ENCODE data around the gene ADM.

ADM gene

DNA sequence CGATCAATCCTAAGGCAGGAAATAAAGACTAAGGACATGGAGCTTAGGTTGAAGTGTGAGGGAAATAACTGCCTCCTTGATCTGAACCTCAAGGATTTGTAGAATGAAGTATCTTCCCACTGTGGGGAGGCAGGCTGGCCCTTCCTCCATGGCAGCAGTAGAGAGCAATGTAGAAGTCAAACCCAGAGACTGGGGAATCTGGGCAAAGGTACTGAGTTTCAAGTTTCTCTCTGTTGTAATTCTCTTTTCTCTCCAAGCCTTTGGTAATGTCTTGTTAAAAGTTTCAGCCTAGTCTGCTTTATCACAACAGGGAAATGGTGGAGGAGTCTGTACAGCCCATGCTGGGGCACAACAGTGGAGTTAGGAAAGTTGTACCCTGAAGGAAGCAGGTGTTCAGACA, 49.5 kb downstream of the ADM start:
- no peak overlapping the region for H3K4me3 ChIP-seq (ENCODE audit: low read depth, low read length)
- no peak for TF ChIP-seq POLR2A (IDR thresholded peaks at IDR 0.05; ENCODE audit: extremely low read depth, insufficient read length)
- TF ChIP-seq CTCF (IDR thresholded peaks at IDR 0.05; ENCODE audit: low read depth, low read length), result no peak
- no peak for TF ChIP-seq MYC (IDR thresholded peaks at IDR 0.05; ENCODE audit: low read depth, low read length)
- TF ChIP-seq, protein P1, sequence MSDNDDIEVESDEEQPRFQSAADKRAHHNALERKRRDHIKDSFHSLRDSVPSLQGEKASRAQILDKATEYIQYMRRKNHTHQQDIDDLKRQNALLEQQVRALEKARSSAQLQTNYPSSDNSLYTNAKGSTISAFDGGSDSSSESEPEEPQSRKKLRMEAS (IDR thresholded peaks at IDR 0.05; ENCODE audit: low read depth, low read length), result no peak
- no peak for DNase-seq (ENCODE audit: low read depth)

DNA sequence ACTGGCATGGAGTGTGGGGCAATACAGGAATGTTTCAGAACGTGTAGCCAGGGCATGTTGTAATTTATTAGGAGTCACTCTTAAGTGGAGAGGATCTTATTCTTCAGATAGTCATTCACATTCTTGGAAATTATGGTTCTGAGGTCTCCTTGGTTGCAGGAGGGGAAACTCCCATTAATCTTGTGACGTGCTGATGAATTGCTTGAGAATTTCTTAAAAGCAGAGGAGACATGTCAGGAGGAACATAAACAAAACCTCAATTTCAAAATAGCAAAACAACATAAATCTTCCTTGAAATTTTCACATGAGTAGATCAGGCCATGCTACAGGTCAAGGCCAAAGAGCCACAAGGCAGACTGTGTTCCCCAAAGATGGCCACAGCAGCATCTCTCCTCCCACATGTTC, 50.4 kb downstream of the ADM start:
- TF ChIP-seq POLR2A (IDR thresholded peaks at IDR 0.05; ENCODE audit: extremely low read depth, insufficient read length) (no peak), CTCF (IDR thresholded peaks at IDR 0.05; ENCODE audit: low read depth, low read length) (no peak), MYC (IDR thresholded peaks at IDR 0.05; ENCODE audit: low read depth, low read length) (no peak)
- TF ChIP-seq, protein P1 (IDR thresholded peaks at IDR 0.05; ENCODE audit: low read depth, low read length), result no peak
- no peak for DNase-seq (ENCODE audit: low read depth)
- no peak overlapping the region for H3K4me3 ChIP-seq (ENCODE audit: low read depth, low read length)

DNA sequence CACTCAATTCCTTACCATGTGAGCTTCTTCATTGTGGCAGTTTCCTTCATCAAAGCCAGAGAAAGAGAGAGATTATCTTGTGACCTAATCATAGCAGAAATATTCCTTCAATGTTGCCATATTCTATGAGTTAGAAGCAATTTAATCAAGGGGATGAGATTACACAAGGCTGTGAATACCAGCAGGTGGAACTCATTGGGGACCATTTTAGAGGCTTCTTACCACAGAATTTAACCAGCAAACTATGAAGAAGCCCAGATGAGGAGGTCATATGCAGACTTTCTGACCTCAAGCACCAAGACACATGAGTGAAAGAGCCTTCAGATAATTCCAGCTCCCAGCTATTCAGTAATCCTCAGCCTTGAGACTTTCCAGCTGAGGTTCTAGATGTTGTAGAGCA, 51.3 kb downstream of the ADM start:
- no peak overlapping the region for H3K4me3 ChIP-seq (ENCODE audit: low read depth, low read length)
- TF ChIP-seq, protein P1 (IDR thresholded peaks at IDR 0.05; ENCODE audit: low read depth, low read length), result no peak
- no peak for TF ChIP-seq CTCF (IDR thresholded peaks at IDR 0.05; ENCODE audit: low read depth, low read length)
- no peak for TF ChIP-seq POLR2A (IDR thresholded peaks at IDR 0.05; ENCODE audit: extremely low read depth, insufficient read length)
- TF ChIP-seq MYC (IDR thresholded peaks at IDR 0.05; ENCODE audit: low read depth, low read length), result no peak
- DNase-seq (ENCODE audit: low read depth), result no peak
